HCT116 (cell line): ENCODE results near the gene AASS.

Experiments
- EZH2 ChIP-seq: fragments of 200-600 bp; sonication (generic); IDR thresholded peaks from 2 replicates; pipeline ENCODE4 v1.6.1; 2017; ENCODE audit warnings: antibody characterized with exemption, mixed run types
- MAX ChIP-seq: IDR thresholded peaks from 2 replicates; pipeline ENCODE4 v1.6.1; 2012
- POLR2A ChIP-seq: IDR thresholded peaks from 2 replicates; pipeline ENCODE4 v1.7.0; 2011; ENCODE audit warnings: borderline replicate concordance; ENCODE audit not compliant: insufficient read depth, insufficient read length; ENCODE audit errors: extremely low read depth
- POLR2AphosphoS5 ChIP-seq: IDR thresholded peaks from 2 replicates; pipeline ENCODE4 v1.6.1; 2011; ENCODE audit warnings: mild to moderate bottlenecking, low read depth, low read length, moderate library complexity
- RAD21 ChIP-seq: IDR thresholded peaks from 2 replicates; pipeline ENCODE4 v1.6.1; 2012; ENCODE audit warnings: low read depth, mild to moderate bottlenecking
- SP1 ChIP-seq: IDR thresholded peaks from 2 replicates; pipeline ENCODE4 v1.6.1; 2012; ENCODE audit warnings: low read depth
- TCF7L2 ChIP-seq: IDR thresholded peaks from 2 replicates; pipeline ENCODE4 v1.7.0; 2011; ENCODE audit warnings: borderline replicate concordance, inconsistent platforms; ENCODE audit not compliant: insufficient read depth, insufficient read length; ENCODE audit errors: extremely low read depth
- ZBTB33 ChIP-seq: IDR thresholded peaks from 2 replicates; pipeline ENCODE4 v1.6.1; 2011; ENCODE audit warnings: mild to moderate bottlenecking, low read length, moderate library complexity; ENCODE audit not compliant: insufficient replicate concordance; ENCODE audit errors: extremely low read depth
- ZFX ChIP-seq: fragments of 450-650 bp; IDR thresholded peaks from 2 replicates; pipeline ENCODE4 v1.6.1; 2017
- TF ChIP-seq, protein P1 (sequence below), 3 experiments: fragments of 200-600 bp in 1 of 3; sonication (generic) in 1 of 3; IDR thresholded peaks in 2 of 3; conservative IDR thresholded peaks in 1 of 3; 2 replicates each; pipeline ENCODE4 v1.5.1; 2012 to 2017; ENCODE audit warnings: low read depth in 2 of 3, low read length in 2 of 3, antibody characterized with exemption in 1 of 3, borderline replicate concordance in 1 of 3, control low read depth in 1 of 3, mild to moderate bottlenecking in 1 of 3, mixed read lengths in 1 of 3, mixed run types in 1 of 3, moderate library complexity in 1 of 3; ENCODE audit not compliant: insufficient read depth in 1 of 3

GRCh38 chr7:122027058-122027457 is 117.0 kb downstream of the AASS start:
- TF ChIP-seq, protein P1, sequence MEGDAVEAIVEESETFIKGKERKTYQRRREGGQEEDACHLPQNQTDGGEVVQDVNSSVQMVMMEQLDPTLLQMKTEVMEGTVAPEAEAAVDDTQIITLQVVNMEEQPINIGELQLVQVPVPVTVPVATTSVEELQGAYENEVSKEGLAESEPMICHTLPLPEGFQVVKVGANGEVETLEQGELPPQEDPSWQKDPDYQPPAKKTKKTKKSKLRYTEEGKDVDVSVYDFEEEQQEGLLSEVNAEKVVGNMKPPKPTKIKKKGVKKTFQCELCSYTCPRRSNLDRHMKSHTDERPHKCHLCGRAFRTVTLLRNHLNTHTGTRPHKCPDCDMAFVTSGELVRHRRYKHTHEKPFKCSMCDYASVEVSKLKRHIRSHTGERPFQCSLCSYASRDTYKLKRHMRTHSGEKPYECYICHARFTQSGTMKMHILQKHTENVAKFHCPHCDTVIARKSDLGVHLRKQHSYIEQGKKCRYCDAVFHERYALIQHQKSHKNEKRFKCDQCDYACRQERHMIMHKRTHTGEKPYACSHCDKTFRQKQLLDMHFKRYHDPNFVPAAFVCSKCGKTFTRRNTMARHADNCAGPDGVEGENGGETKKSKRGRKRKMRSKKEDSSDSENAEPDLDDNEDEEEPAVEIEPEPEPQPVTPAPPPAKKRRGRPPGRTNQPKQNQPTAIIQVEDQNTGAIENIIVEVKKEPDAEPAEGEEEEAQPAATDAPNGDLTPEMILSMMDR (IDR thresholded peaks at IDR 0.05 in 2 of 3, conservative IDR thresholded peaks at IDR 0.05 in 1 of 3; ENCODE audit: borderline replicate concordance in 1 of 3, insufficient read depth in 1 of 3, low read depth in 2 of 3, low read length in 2 of 3) = no peak
- TF ChIP-seq POLR2A = no peak
- TF ChIP-seq EZH2 = no peak
- no peak for TF ChIP-seq MAX
- no peak for TF ChIP-seq POLR2AphosphoS5
- no peak for TF ChIP-seq ZBTB33
- TF ChIP-seq ZFX = no peak
- no peak for TF ChIP-seq RAD21
- TF ChIP-seq TCF7L2 = no peak
- TF ChIP-seq SP1 = no peak
